Measurements from ENCODE around the gene CAMK2G. TPM values are rescaled to one million over a fixed set of nuclear protein-coding genes. Genes with fewer than 3 reads are reported as not detected.

The CAMK2G gene
- total RNA-seq, 1 experiment from 2014 or later = 179 TPM

DNA sequence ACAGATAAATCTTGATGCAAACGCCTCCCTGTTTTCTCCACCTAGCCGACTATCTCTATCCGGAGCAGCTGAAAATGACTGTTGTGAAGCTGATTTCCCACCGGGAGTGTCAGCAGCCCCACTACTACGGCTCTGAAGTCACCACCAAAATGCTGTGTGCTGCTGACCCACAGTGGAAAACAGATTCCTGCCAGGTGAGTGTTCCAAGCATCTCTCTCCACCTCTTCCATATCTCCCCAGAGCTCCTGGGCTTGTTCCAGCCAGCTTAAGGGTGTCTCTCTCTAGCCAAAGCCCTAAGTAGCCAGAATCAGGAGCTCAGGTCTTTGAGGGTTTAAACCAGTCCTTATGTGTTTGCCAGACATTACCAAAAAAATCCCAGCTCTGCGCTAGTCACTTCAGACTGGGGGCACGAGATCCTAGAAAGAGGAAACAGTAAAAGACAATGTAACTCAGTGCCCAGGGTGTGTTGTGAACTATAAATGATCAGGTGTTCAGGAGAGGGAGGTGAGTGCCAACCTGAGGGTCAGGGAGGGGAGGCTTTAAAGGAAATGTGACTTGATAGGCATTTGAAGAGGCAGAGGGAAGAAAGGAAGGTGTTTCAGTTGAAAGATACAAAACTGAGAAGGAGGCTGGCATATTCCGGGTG is 41.0 kb upstream of the CAMK2G start:
- Histone ChIP-seq H3K4me2 (ENCODE audit: low read length) (peak overlapping the region; percentile 80), H3K4me3 (ENCODE audit: low read length) (peak overlapping the region; percentile 68), H3K36me3 (ENCODE audit: low read depth, low read length) (peaks cover 56% of the 10 kb centered on the region), H3K9ac (ENCODE audit: low read length) (no peak overlapping the region), H2AFZ (ENCODE audit: low read length) (no peak overlapping the region), H3K27me3 (ENCODE audit: low read length) (no peaks in the 10 kb centered on the region), H3K9me2 (replicated peaks; ENCODE audit: low read length) (no peaks in the 10 kb centered on the region), H3K79me2 (ENCODE audit: low read length) (peaks cover 55% of the 10 kb centered on the region), H3K9me3 (ENCODE audit: low read length) (no peaks in the 10 kb centered on the region), H3F3A (ENCODE audit: low read length, unreplicated experiment) (peaks cover 57% of the 10 kb centered on the region), H3K4me1 (ENCODE audit: insufficient read depth, low read length) (peaks cover 68% of the 10 kb centered on the region), H4K20me1 (ENCODE audit: low read length) (peaks cover 54% of the 10 kb centered on the region), H3K27ac (ENCODE audit: low read length) (peak overlapping the region; percentile 78)
- POLR2A ChIA-PET (ENCODE audit: unreplicated experiment) = interaction anchor here (0.7 to 1.5 kb wide), 5 partner anchors 8 to 130 kb away, joined by 3 to 9 read pairs (median 3); no protein-coding TSS in a partner anchor
- DNase-seq = peak; percentile 70
- intact Hi-C loops (cut with micrococcal nuclease) = no loop called here
- BruUV-seq (replicated peaks) = no TSS peak
- TF ChIP-seq EZH2 (IDR thresholded peaks at IDR 0.05; ENCODE audit: low read length, unreplicated experiment) (no peak), EZH2phosphoT487 (IDR thresholded peaks at IDR 0.05; ENCODE audit: borderline replicate concordance, low read length) (no peak)
- no peak for ATAC-seq
- CTCF ChIA-PET = interaction anchor here (0.8 to 1.8 kb wide), 2 partner anchors 25 to 27 kb away, joined by 3 to 12 read pairs; no protein-coding TSS in a partner anchor

DNA sequence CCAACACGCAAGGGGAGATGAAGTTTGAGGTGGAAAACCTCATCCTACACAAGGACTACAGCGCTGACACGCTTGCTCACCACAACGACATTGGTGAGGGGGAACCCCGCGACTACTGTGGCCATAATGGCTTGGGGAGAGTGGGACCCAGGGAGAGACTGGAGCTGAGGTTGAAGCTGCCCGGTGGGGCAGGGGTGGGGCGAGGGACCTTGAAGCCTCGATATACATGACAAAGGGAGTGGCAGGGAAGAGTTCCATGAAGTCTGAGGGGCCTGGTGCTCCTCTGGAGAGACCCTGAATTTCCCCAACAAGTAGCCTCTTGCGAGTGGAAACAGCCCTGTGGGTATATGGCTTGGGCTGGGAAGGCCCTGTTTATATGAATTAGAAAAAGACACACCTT is 39.7 kb upstream of the CAMK2G start:
- ATAC-seq (no peak), DNase-seq (no peak)
- H4K20me1 ChIP-seq (ENCODE audit: low read length) = peaks cover 54% of the 10 kb centered on the region
- H2AFZ ChIP-seq (ENCODE audit: low read length) = no peak overlapping the region
- POLR2A ChIA-PET (ENCODE audit: unreplicated experiment) = interaction anchor here (0.7 to 1.5 kb wide), 2 partner anchors 24 to 26 kb away, joined by 5 to 9 read pairs; no protein-coding TSS in a partner anchor
- intact Hi-C loops (cut with micrococcal nuclease) = no loop called here
- peak overlapping the region; percentile 78 for H3K27ac ChIP-seq (ENCODE audit: low read length)
- peaks cover 67% of the 10 kb centered on the region for H3F3A ChIP-seq (ENCODE audit: low read length, unreplicated experiment)
- no peak for TF ChIP-seq EZH2 (IDR thresholded peaks at IDR 0.05; ENCODE audit: low read length, unreplicated experiment)
- TF ChIP-seq, protein P1, sequence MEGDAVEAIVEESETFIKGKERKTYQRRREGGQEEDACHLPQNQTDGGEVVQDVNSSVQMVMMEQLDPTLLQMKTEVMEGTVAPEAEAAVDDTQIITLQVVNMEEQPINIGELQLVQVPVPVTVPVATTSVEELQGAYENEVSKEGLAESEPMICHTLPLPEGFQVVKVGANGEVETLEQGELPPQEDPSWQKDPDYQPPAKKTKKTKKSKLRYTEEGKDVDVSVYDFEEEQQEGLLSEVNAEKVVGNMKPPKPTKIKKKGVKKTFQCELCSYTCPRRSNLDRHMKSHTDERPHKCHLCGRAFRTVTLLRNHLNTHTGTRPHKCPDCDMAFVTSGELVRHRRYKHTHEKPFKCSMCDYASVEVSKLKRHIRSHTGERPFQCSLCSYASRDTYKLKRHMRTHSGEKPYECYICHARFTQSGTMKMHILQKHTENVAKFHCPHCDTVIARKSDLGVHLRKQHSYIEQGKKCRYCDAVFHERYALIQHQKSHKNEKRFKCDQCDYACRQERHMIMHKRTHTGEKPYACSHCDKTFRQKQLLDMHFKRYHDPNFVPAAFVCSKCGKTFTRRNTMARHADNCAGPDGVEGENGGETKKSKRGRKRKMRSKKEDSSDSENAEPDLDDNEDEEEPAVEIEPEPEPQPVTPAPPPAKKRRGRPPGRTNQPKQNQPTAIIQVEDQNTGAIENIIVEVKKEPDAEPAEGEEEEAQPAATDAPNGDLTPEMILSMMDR (conservative IDR thresholded peaks at IDR 0.05; ENCODE audit: low read depth, low read length) = no peak
- TF ChIP-seq EZH2phosphoT487 (IDR thresholded peaks at IDR 0.05; ENCODE audit: borderline replicate concordance, low read length) = no peak
- peaks cover 56% of the 10 kb centered on the region for H3K36me3 ChIP-seq (ENCODE audit: low read depth, low read length)
- H3K4me1 ChIP-seq (ENCODE audit: insufficient read depth, low read length) = peaks cover 73% of the 10 kb centered on the region
- H3K4me2 ChIP-seq (ENCODE audit: low read length) = peak overlapping the region; percentile 80
- H3K9me2 ChIP-seq (replicated peaks; ENCODE audit: low read length) = no peaks in the 10 kb centered on the region
- H3K9me3 ChIP-seq (ENCODE audit: low read length) = no peaks in the 10 kb centered on the region
- H3K4me3 ChIP-seq (ENCODE audit: low read length) = peak overlapping the region; percentile 68
- CTCF ChIA-PET = interaction anchor here (0.6 to 1.8 kb wide), 2 partner anchors 15 to 26 kb away, joined by 3 to 12 read pairs; no protein-coding TSS in a partner anchor
- H3K27me3 ChIP-seq (ENCODE audit: low read length) = no peaks in the 10 kb centered on the region
- BruUV-seq (replicated peaks) = no TSS peak
- H3K79me2 ChIP-seq (ENCODE audit: low read length) = peaks cover 64% of the 10 kb centered on the region
- H3K9ac ChIP-seq (ENCODE audit: low read length) = peak overlapping the region; percentile 82; the same call in 1 of the 2 replicates

DNA sequence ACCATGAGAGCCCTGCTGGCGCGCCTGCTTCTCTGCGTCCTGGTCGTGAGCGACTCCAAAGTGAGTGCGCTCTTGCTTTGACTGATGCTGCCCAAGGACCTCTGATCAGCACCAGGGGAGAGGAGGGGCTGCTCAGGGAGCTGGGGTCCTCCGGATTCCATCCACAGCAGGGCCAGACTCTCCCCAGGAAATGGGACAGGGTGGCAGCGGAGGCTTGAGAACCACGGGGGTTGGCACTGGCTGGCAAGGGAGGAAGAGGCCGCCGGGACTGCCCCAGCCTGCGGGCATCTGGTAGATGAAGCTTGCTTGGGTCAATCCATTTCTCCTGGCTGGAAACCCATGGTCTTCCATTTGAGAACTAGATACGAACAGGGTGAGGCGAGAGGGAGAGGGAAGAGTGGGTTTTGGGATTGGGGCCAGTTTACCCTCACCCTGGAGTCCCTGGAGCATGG is 37.2 kb upstream of the CAMK2G start:
- Histone ChIP-seq H3K27ac (ENCODE audit: low read length) (peak overlapping the region; percentile 78), H3K4me3 (ENCODE audit: low read length) (peak overlapping the region; percentile 68), H3K9me3 (ENCODE audit: low read length) (no peaks in the 10 kb centered on the region), H3F3A (ENCODE audit: low read length, unreplicated experiment) (peaks cover 71% of the 10 kb centered on the region), H3K27me3 (ENCODE audit: low read length) (no peaks in the 10 kb centered on the region), H3K9ac (ENCODE audit: low read length) (peak overlapping the region; percentile 82), H3K4me2 (ENCODE audit: low read length) (peak overlapping the region; percentile 80), H3K79me2 (ENCODE audit: low read length) (peaks cover 64% of the 10 kb centered on the region), H4K20me1 (ENCODE audit: low read length) (peaks cover 49% of the 10 kb centered on the region), H3K36me3 (ENCODE audit: low read depth, low read length) (peaks cover 51% of the 10 kb centered on the region), H3K4me1 (ENCODE audit: insufficient read depth, low read length) (peaks cover 91% of the 10 kb centered on the region), H2AFZ (ENCODE audit: low read length) (peak overlapping the region; percentile 44), H3K9me2 (replicated peaks; ENCODE audit: low read length) (no peaks in the 10 kb centered on the region)
- CTCF ChIA-PET = interaction anchor here (1.1 to 1.9 kb wide), 2 partner anchors 12 to 25 kb away, joined by 3 to 10 read pairs; no protein-coding TSS in a partner anchor
- DNase-seq = peak; percentile 79
- no peak for TF ChIP-seq EZH2 (IDR thresholded peaks at IDR 0.05; ENCODE audit: low read length, unreplicated experiment)
- TF ChIP-seq EZH2phosphoT487 (IDR thresholded peaks at IDR 0.05; ENCODE audit: borderline replicate concordance, low read length) = no peak
- TF ChIP-seq, protein P1 (conservative IDR thresholded peaks at IDR 0.05; ENCODE audit: low read depth, low read length) = no peak
- intact Hi-C loops (cut with micrococcal nuclease) = loop anchor here (2.0 kb wide), 1 partner anchor 55 kb away; no protein-coding TSS in a partner anchor
- POLR2A ChIA-PET (ENCODE audit: unreplicated experiment) = interaction anchor here (1.2 to 7.2 kb wide), 3 partner anchors 13 to 30 kb away, joined by 3 to 182 read pairs (median 35); no protein-coding TSS in a partner anchor
- peak; percentile 0 for ATAC-seq
- TSS peak; percentile 32 for BruUV-seq (replicated peaks)
